NT2/D1 (cell line): ENCODE results near the gene TAS2R1.

ENCODE experiments used
- SUZ12 ChIP-seq: IDR thresholded peaks from 2 replicates; pipeline ENCODE4 v1.6.1; 2011; ENCODE audit not compliant: insufficient read length, insufficient read depth; ENCODE audit errors: extremely low read depth
- YY1 ChIP-seq: IDR thresholded peaks from 2 replicates; pipeline ENCODE4 v1.6.1; 2011; ENCODE audit not compliant: insufficient read length, insufficient read depth
- ZNF274 ChIP-seq: IDR thresholded peaks from 2 replicates; pipeline ENCODE4 v1.6.1; 2011; ENCODE audit warnings: mild to moderate bottlenecking, low read depth, low read length

- no peak for TF ChIP-seq ZNF274
- TF ChIP-seq YY1, result no peak
- TF ChIP-seq SUZ12, result no peak
Observed at GRCh38 chr5:9589049-9589835, 40.9 kb downstream of the TAS2R1 start.
